Measurements from ENCODE around the gene CTSD.
"Not testable (repeated sequence)": the region's sequence is repeated elsewhere in the genome, so short reads cannot be mapped to it uniquely, and the experiment has no call there.

The CTSD gene

GRCh38 chr11:1782031-1782590 is 18.4 kb upstream of the CTSD start:
- no peak for DNase-seq

- DNase-seq, result no peak
Observed at GRCh38 chr11:1781593-1781975, 17.9 kb upstream of the CTSD start.

GRCh38 chr11:1780700-1781592 is 17.2 kb upstream of the CTSD start:
- no peak for DNase-seq

- DNase-seq, result no peak
Observed at GRCh38 chr11:1779806-1780699, 16.3 kb upstream of the CTSD start.

- no peak for DNase-seq
Observed at GRCh38 chr11:1779034-1779805, 15.5 kb upstream of the CTSD start.

GRCh38 chr11:1778141-1778911 is 14.6 kb upstream of the CTSD start:
- DNase-seq, result no peak

GRCh38 chr11:1777737-1778136 is 14.0 kb upstream of the CTSD start:
- DNase-seq, result no peak

- no peak for DNase-seq
Observed at GRCh38 chr11:1776944-1777715, 13.4 kb upstream of the CTSD start.

- no peak for DNase-seq
Observed at GRCh38 chr11:1776331-1776851, 12.7 kb upstream of the CTSD start.

GRCh38 chr11:1774886-1775285 is 11.2 kb upstream of the CTSD start:
- no peak for DNase-seq

- no peak for DNase-seq
Observed at GRCh38 chr11:1773994-1774550, 10.3 kb upstream of the CTSD start.

- no peak for DNase-seq
Observed at GRCh38 chr11:1773131-1773993, 9.6 kb upstream of the CTSD start.

GRCh38 chr11:1772270-1773130 is 8.8 kb upstream of the CTSD start:
- peak; percentile 42 for DNase-seq

- DNase-seq, result no peak
Observed at GRCh38 chr11:1771700-1772099, 8.0 kb upstream of the CTSD start.

GRCh38 chr11:1771273-1771672 is 7.5 kb upstream of the CTSD start:
- DNase-seq, result no peak

GRCh38 chr11:1770528-1770927 is 6.8 kb upstream of the CTSD start:
- no peak for DNase-seq

GRCh38 chr11:1770061-1770460 is 6.3 kb upstream of the CTSD start:
- no peak for DNase-seq

GRCh38 chr11:1769304-1769936 is 5.7 kb upstream of the CTSD start:
- not testable (repeated sequence) for DNase-seq

All from stimulated activated CD4-positive, alpha-beta T cell treated with anti-CD3 and anti-CD28 coated beads, Interleukin-12 subunit alpha, Interleukin-12 subunit beta, amount 100 ng/mL, for 4 hours (primary cell).